Liver (tissue), 9 donors: Measurements from ENCODE around the gene DCTPP1. TPM values are rescaled to one million over a fixed set of nuclear protein-coding genes. Genes with fewer than 3 reads are reported as not detected.
"Not testable (repeated sequence)": the region's sequence is repeated elsewhere in the genome, so short reads cannot be mapped to it uniquely, and the experiment has no call there.

Experiments used
- DNase-seq: peaks from one replicate; pipeline ENCODE4 v3.0.0-alpha.2; 2017; ENCODE audit warnings: low spot score
- H3K27ac ChIP-seq, 2 donors: one replicate each; pipeline ENCODE4 v1.7.0; 2013; ENCODE audit warnings: inconsistent platforms in 2 of 2, low read length in 2 of 2, control low read depth in 1 of 2, low read depth in 1 of 2, mild to moderate bottlenecking in 1 of 2
- H3K27me3 ChIP-seq, 4 donors: one replicate each; pipeline versions ENCODE4 v1.6.1 to v1.7.0; 2013; ENCODE audit warnings: low read length in 3 of 4, inconsistent platforms in 1 of 4, mild to moderate bottlenecking in 1 of 4, moderate library complexity in 1 of 4; ENCODE audit not compliant: control insufficient read depth in 4 of 4, insufficient read depth in 4 of 4
- H3K36me3 ChIP-seq, 4 donors: one replicate each; pipeline versions ENCODE4 v1.6.1 to v1.7.0; 2013; ENCODE audit warnings: low read length in 3 of 4, mild to moderate bottlenecking in 3 of 4, low read depth in 1 of 4, moderate library complexity in 1 of 4; ENCODE audit not compliant: control insufficient read depth in 4 of 4, insufficient read depth in 3 of 4
- H3K4me1 ChIP-seq, 4 donors: one replicate each; pipeline versions ENCODE4 v1.6.1 to v1.7.0; 2013; ENCODE audit warnings: low read length in 3 of 4, mild to moderate bottlenecking in 3 of 4, moderate library complexity in 1 of 4; ENCODE audit not compliant: control insufficient read depth in 4 of 4, insufficient read depth in 4 of 4
- H3K4me3 ChIP-seq, 3 donors: one replicate each; pipeline versions ENCODE4 v1.6.1 to v1.7.0; 2013; ENCODE audit warnings: low read length in 3 of 3, control low read depth in 1 of 3, low read depth in 1 of 3, mild to moderate bottlenecking in 1 of 3
- H3K9ac ChIP-seq, 2 donors: one replicate each; pipeline ENCODE4 v1.7.0; 2013; ENCODE audit warnings: low read length in 2 of 2, mild to moderate bottlenecking in 2 of 2, moderate library complexity in 2 of 2, control low read depth in 1 of 2, low read depth in 1 of 2
- H3K9me3 ChIP-seq, 4 donors: one replicate each; pipeline versions ENCODE4 v1.6.1 to v1.7.0; 2013; ENCODE audit warnings: low read length in 3 of 4; ENCODE audit not compliant: control insufficient read depth in 4 of 4
- EGR1 ChIP-seq, 2 donors: IDR thresholded peaks; 2 replicates each; pipeline ENCODE4 v1.6.1; 2016 to 2018; ENCODE audit warnings: antibody characterized with exemption in 2 of 2, low read depth in 2 of 2
- FOXA1 ChIP-seq: IDR thresholded peaks from 2 replicates; pipeline ENCODE4 v1.6.1; 2016; ENCODE audit warnings: antibody characterized with exemption
- GABPA ChIP-seq, 2 donors: IDR thresholded peaks in 1 of 2; conservative IDR thresholded peaks in 1 of 2; 2 replicates each; pipeline ENCODE4 v1.6.1; 2016; ENCODE audit warnings: antibody characterized with exemption in 2 of 2, mild to moderate bottlenecking in 1 of 2, moderate library complexity in 1 of 2
- HNF4A ChIP-seq, 2 donors: conservative IDR thresholded peaks; 2 replicates each; pipeline ENCODE4 v1.6.1; 2016; ENCODE audit warnings: antibody characterized with exemption in 2 of 2, mild to moderate bottlenecking in 2 of 2
- HNF4G ChIP-seq: IDR thresholded peaks from 2 replicates; pipeline ENCODE4 v1.6.1; 2016; ENCODE audit warnings: antibody characterized with exemption
- JUND ChIP-seq, 2 donors: IDR thresholded peaks; 2 replicates each; pipeline ENCODE4 v1.6.1; 2016; ENCODE audit warnings: antibody characterized with exemption in 2 of 2
- NR2F2 ChIP-seq: IDR thresholded peaks from 2 replicates; pipeline ENCODE4 v1.6.1; 2016; ENCODE audit warnings: antibody characterized with exemption
- RAD21 ChIP-seq, 2 donors: IDR thresholded peaks; 2 replicates each; pipeline ENCODE4 v1.6.1; 2016; ENCODE audit warnings: antibody characterized with exemption in 2 of 2, mild to moderate bottlenecking in 2 of 2
- RXRA ChIP-seq, 2 donors: IDR thresholded peaks; 2 replicates each; pipeline ENCODE4 v1.6.1; 2017 to 2018; ENCODE audit warnings: antibody characterized with exemption in 2 of 2, mild to moderate bottlenecking in 1 of 2
- TAF1 ChIP-seq: conservative IDR thresholded peaks from 2 replicates; pipeline ENCODE4 v1.6.1; 2016; ENCODE audit warnings: antibody characterized with exemption, mild to moderate bottlenecking
- WGBS: extraction: QIAGEN DNeasy Blood & Tissue Kit; methylation state at CpG from one replicate; pipeline ENCODE4 v1.1.7; 2013; 5-methylcytosine and 5-hydroxymethylcytosine counted together
- polyA plus RNA-seq, 2 donors: library from polyadenylated mRNA; stranded (reverse) in 1 of 2; unstranded in 1 of 2; fragments of 200-250 nt in 1 of 2; fragments of >200 nt in 1 of 2; fragmentation: Nextera tagmentation in 1 of 2; extraction: Ambion mirVana in 1 of 2; gene quantifications; one replicate each; pipeline versions ENCODE4 v1.2.1 to v1.2.3, GENCODE V29; 2013 to 2015
- total RNA-seq, 2 donors: library from RNA; depleted of rRNA; stranded (reverse); fragments of >200 nt; gene quantifications; one replicate each; pipeline ENCODE4 v1.2.3, GENCODE V29; 2014
- TF ChIP-seq, protein P1 (sequence below): IDR thresholded peaks from 2 replicates; pipeline ENCODE4 v1.6.1; 2016; ENCODE audit warnings: antibody characterized with exemption
- TF ChIP-seq, protein P2 (sequence below): IDR thresholded peaks from 2 replicates; pipeline ENCODE4 v1.6.1; 2016; ENCODE audit warnings: antibody characterized with exemption
- donor health status: healthy.
- donor health status: healthy.
- donor health status: healthy.
- donor health status: healthy.
- donor health status: healthy.

DCTPP1 gene
- total and polyA plus RNA-seq, 4 donors, result 6.0 to 18.8 (median 15.0) TPM

DNA sequence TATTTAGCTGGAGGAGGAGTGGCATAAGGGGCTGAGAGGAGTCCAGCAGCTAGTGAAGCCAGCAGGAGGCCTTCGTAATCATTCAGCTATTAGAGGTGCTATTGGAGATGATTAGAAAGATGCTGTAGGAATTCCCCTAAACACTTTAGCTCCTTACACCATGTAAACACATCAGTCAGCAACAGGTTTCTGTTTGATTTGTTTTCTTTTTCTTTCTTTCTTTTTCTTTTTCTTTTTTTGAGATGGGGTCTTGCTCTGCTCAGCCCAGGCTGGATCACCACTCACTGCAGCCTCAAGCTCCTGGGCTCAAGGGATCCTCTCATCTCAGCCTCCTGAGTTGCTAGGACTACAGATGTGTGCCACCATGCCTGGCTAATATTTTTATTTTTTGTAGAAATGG is 26.5 kb upstream of the DCTPP1 start:
- no peak overlapping the region for H3K27ac ChIP-seq
- no peak overlapping the region for H3K9ac ChIP-seq
- DNase-seq, result no peak
- no peaks in the 10 kb centered on the region for H3K9me3 ChIP-seq
- H3K4me3 ChIP-seq, result no peak overlapping the region
- 88% methylated on average over 1 of the region's 1 CpG for WGBS
- peaks cover 0 to 9% (median 0%) of the 10 kb centered on the region in 4 donors for H3K4me1 ChIP-seq
- TF ChIP-seq HNF4G, result no peak
- no peak for TF ChIP-seq TAF1
- TF ChIP-seq, protein P1, sequence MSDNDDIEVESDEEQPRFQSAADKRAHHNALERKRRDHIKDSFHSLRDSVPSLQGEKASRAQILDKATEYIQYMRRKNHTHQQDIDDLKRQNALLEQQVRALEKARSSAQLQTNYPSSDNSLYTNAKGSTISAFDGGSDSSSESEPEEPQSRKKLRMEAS, result no peak
- TF ChIP-seq JUND (IDR thresholded peaks at IDR 0.05), result no peak
- TF ChIP-seq RAD21 (IDR thresholded peaks at IDR 0.05), result no peak
- H3K36me3 ChIP-seq, result no peaks in the 10 kb centered on the region
- H3K27me3 ChIP-seq, result no peaks in the 10 kb centered on the region

DNA sequence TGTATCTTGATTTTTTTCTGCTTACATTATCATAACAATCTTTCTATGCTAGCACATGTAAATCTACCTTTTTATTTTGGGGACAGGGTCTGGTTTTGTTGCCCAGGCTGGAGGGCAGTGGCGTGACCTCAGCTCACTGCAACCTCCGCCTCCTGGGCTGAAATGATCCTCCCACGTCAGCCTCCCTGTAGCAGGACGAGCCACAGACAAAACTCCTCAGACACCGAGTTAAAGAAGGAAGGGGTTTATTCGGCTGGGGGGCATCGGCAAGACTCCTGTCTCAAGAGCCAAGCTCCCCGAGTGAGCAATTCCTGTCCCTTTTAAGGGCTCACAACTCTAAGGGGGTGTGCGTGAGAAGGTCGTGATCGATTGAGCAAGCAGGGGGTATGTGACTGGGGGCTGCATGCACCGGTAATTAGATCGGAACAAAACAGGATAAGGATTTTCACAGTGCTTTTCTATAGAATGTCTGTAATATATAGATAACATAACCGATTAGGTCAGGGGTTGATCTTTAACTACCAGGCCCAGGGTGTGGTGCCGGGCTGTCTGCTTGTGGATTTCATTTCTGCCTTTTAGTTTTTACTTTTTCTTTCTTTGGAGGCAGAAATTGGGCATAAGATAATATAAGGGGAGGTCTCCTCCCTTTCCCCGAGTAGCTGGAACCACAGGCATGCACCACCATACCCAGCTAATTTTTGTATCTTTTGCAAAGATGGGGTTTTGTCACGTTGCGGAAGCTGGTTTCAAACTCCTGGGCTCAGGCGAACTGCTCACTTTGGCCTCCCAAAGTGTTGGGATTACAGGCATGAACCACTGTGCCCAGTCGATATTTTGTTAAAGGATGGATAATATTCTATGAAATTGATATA is 23.1 kb upstream of the DCTPP1 start:
- WGBS, result 78% methylated on average over 20 of the region's 20 CpGs
- not testable (repeated sequence) for H3K27ac ChIP-seq, H3K9ac ChIP-seq, H3K36me3 ChIP-seq, H3K27me3 ChIP-seq, DNase-seq, H3K4me3 ChIP-seq, H3K9me3 ChIP-seq
- H3K4me1 ChIP-seq, result peaks cover 2 to 12% (median 5%) of the 10 kb centered on the region in 4 donors

DNA sequence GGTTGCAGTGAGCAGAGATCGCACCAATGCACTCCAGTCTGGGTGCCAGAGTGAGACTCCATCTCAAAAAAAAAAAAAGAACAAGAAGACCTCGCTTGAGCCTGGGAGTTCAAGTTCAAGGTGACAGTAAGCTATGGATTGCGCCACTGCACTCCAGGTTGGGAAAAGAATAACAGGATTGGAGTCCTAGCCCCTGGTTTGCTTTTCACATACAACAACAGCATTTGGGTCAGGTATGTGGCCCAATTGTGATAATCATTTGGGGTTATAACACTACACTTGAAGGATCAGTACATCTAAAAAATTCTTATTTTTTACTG is 19.2 kb upstream of the DCTPP1 start:
- Histone ChIP-seq H3K27me3 (no peaks in the 10 kb centered on the region), H3K4me3 (no peak overlapping the region), H3K4me1 (peaks cover 2 to 21% (median 13%) of the 10 kb centered on the region in 4 donors), H3K9me3 (no peaks in the 10 kb centered on the region), H3K9ac (no peak overlapping the region), H3K27ac (no peak overlapping the region), H3K36me3 (no peaks in the 10 kb centered on the region)
- DNase-seq, result no peak
- 78% methylated on average over 3 of the region's 3 CpGs for WGBS
- TF ChIP-seq GABPA (IDR thresholded peaks at IDR 0.05 in 1 of 2, conservative IDR thresholded peaks at IDR 0.05 in 1 of 2) (no peak), FOXA1 (no peak), HNF4A (conservative IDR thresholded peaks at IDR 0.05) (no peak), JUND (IDR thresholded peaks at IDR 0.05) (no peak), RXRA (IDR thresholded peaks at IDR 0.05) (no peak), EGR1 (IDR thresholded peaks at IDR 0.05; ENCODE audit: low read depth in 2 of 2) (no peak), NR2F2 (no peak)
- TF ChIP-seq, protein P2, sequence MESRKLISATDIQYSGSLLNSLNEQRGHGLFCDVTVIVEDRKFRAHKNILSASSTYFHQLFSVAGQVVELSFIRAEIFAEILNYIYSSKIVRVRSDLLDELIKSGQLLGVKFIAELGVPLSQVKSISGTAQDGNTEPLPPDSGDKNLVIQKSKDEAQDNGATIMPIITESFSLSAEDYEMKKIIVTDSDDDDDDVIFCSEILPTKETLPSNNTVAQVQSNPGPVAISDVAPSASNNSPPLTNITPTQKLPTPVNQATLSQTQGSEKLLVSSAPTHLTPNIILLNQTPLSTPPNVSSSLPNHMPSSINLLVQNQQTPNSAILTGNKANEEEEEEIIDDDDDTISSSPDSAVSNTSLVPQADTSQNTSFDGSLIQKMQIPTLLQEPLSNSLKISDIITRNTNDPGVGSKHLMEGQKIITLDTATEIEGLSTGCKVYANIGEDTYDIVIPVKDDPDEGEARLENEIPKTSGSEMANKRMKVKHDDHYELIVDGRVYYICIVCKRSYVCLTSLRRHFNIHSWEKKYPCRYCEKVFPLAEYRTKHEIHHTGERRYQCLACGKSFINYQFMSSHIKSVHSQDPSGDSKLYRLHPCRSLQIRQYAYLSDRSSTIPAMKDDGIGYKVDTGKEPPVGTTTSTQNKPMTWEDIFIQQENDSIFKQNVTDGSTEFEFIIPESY, result no peak
